Bladder microvascular endothelial cell (primary cell): Measurements from ENCODE around the gene OR10A4. TPM values are rescaled to one million over a fixed set of nuclear protein-coding genes. Genes with fewer than 3 reads are reported as not detected.

Source experiments
- total RNA-seq: library from RNA; depleted of rRNA; stranded (reverse); fragments of >200 nt; gene quantifications from 2 replicates; pipeline ENCODE4 v1.2.3, GENCODE V29; 2014

OR10A4 gene
- total RNA-seq, result not detected in 2 replicates

GRCh38 chr11:6876325-6876724, at the start of gene OR10A4:
Gene OR10A4, plus strand, starts transcription at chr11:6876625. Its CDS starts 23 bp downstream, at chr11:6876648.

GRCh38 chr11:6845383-6845782, 31.0 kb upstream of the OR10A4 start, which contains the start of gene OR10A5:
Gene OR10A5, plus strand, starts transcription at chr11:6845683. Its CDS starts 0 bp downstream, at chr11:6845683.

GRCh38 chr11:6862961-6863360, 13.5 kb upstream of the OR10A4 start, which contains the start of gene OR10A2:
Gene OR10A2, plus strand, starts transcription at chr11:6863057. Its CDS starts 6,698 bp downstream, at chr11:6869755.

GRCh38 chr11:6892400-6892799, 16.0 kb downstream of the OR10A4 start, which contains the start of gene OR2D2:
Gene OR2D2, minus strand, starts transcription at chr11:6892500. Its CDS starts 0 bp downstream, at chr11:6892500.

GRCh38 chr11:6920702-6921101, 44.3 kb downstream of the OR10A4 start, which contains the start of gene OR2D3:
Gene OR2D3, plus strand, starts transcription at chr11:6921002. Its CDS starts 0 bp downstream, at chr11:6921002.

GRCh38 chr11:6926208-6927029, 50.0 kb downstream of the OR10A4 start, which contains the start of gene ZNF215:
Gene ZNF215, plus strand, starts transcription at chr11:6926426. Its CDS starts 5,847 bp downstream, at chr11:6932273.

Other genes starting within 250 kb of the OR10A4 start
- gene DCHS1, start 220.8 kb upstream of the OR10A4 start, total RNA-seq, result 20.2 and 92.1 TPM in 2 replicates
- gene MRPL17, start 193.3 kb upstream of the OR10A4 start, total RNA-seq, result 64.3 and 65.7 TPM in 2 replicates
- under 0.01 and 0.31 TPM in 2 replicates for gene OR2AG2, start 104.6 kb upstream of the OR10A4 start, total RNA-seq
- under 0.01 TPM in 1 of 2 replicates, not detected in the other for gene OR2AG1, start 93.6 kb upstream of the OR10A4 start, total RNA-seq
- 0.16 and 0.38 TPM in 2 replicates for gene OR6A2, start 76.9 kb upstream of the OR10A4 start, total RNA-seq
- not detected in 2 replicates for gene OR10A5, start 30.9 kb upstream of the OR10A4 start, total RNA-seq
- gene OR10A2, start 13.6 kb upstream of the OR10A4 start, total RNA-seq, result not detected in 2 replicates
- gene OR2D2, start 15.9 kb downstream of the OR10A4 start, total RNA-seq, result 0.16 and 0.19 TPM in 2 replicates
- not detected in 2 replicates for gene OR2D3, start 44.4 kb downstream of the OR10A4 start, total RNA-seq
- gene ZNF215, start 49.8 kb downstream of the OR10A4 start, total RNA-seq, result 1.4 and 2.3 TPM in 2 replicates
- 0.65 and 1.8 TPM in 2 replicates for gene ZNF214, start 143.7 kb downstream of the OR10A4 start, total RNA-seq
- gene NLRP14, start 143.9 kb downstream of the OR10A4 start, total RNA-seq, result under 0.01 TPM in 1 of 2 replicates, not detected in the other
- not detected in 2 replicates for gene RBMXL2, start 212.4 kb downstream of the OR10A4 start, total RNA-seq